Stimulated activated naive CD8-positive, alpha-beta T cell treated with anti-CD3 and anti-CD28 coated beads, Interleukin-15, Interleukin-2, amounts not matched to agents 100 ng/mL and 50 ng/mL, for 24 hours (primary cell): ENCODE results near the gene SMCO2.
A peak's percentile ranks its signal among the peaks of the same experiment; 100 is the strongest.

Experiments used
- H3K27ac Mint-ChIP-seq: one replicate; pipeline ENCODE4 v1.8.0; 2021; ENCODE audit warnings: mild to moderate bottlenecking, mixed read lengths
- H3K27me3 Mint-ChIP-seq: one replicate; pipeline ENCODE4 v1.8.0; 2021; ENCODE audit warnings: mixed read lengths
- H3K36me3 Mint-ChIP-seq: one replicate; pipeline ENCODE4 v1.8.0; 2021; ENCODE audit warnings: low read depth, mixed read lengths
- H3K4me1 Mint-ChIP-seq: one replicate; pipeline ENCODE4 v1.8.0; 2021; ENCODE audit warnings: low read depth, mixed read lengths
- H3K4me3 Mint-ChIP-seq: one replicate; pipeline ENCODE4 v1.8.0; 2021; ENCODE audit warnings: mild to moderate bottlenecking, mixed read lengths
- H3K9me3 Mint-ChIP-seq: one replicate; pipeline ENCODE4 v1.8.0; 2021; ENCODE audit warnings: mixed read lengths

Gene SMCO2

DNA sequence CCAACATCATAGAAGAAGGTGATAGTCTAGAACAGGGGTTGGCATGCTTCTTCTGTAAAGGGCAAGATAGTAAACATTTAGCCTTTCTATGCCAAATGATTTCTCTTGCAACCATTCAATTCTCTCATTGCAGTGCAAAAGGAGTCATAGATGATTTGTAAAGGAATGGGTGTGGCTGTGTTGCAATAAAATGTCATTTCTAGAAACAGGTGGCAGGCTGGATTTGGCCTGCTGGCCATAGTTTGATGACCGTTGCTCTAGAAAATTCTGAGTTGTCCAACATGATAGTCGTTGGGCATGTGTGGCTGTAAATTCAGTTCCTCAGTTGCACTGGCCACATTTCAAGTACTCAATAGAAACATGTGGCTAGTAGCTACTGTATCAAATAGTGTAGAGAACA, 21.7 kb downstream of the SMCO2 start:
- H3K36me3 Mint-ChIP-seq, result no peaks in the 10 kb centered on the region
- H3K27me3 Mint-ChIP-seq, result peaks cover under 1% of the 10 kb centered on the region
- H3K9me3 Mint-ChIP-seq, result no peaks in the 10 kb centered on the region
- H3K27ac Mint-ChIP-seq, result no peak overlapping the region
- H3K4me3 Mint-ChIP-seq, result no peak overlapping the region
- peaks cover 27% of the 10 kb centered on the region for H3K4me1 Mint-ChIP-seq

DNA sequence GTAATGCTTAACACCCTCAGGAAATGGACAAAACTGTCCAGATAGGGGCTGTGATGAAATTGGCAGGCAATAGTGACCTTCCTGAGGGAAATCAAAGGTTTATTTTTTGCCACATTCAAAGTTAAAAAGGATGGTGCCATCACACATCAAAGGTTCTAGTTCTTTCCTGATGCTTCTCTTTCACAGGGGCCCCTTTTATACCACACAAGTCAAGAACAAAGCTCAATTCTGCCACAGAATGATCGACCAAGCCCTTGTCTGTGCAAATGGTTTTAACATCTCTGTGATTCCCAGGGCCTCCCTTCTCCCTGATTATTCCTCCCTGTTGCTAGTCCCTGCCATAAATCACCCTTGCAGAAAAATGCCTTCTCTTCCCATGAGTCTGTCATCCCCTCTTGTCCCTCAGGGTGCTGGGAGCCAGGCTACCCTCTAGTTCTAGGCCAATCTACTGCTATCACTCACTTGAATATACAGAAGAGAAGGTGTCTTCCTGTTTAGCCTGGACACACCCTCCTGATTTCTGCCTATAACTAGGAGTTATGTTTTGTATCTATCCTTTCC, 22.7 kb downstream of the SMCO2 start:
- Mint-ChIP-seq H3K9me3 (no peaks in the 10 kb centered on the region), H3K27me3 (peaks cover 6% of the 10 kb centered on the region), H3K4me1 (peaks cover 20% of the 10 kb centered on the region), H3K36me3 (no peaks in the 10 kb centered on the region), H3K27ac (no peak overlapping the region), H3K4me3 (no peak overlapping the region)

DNA sequence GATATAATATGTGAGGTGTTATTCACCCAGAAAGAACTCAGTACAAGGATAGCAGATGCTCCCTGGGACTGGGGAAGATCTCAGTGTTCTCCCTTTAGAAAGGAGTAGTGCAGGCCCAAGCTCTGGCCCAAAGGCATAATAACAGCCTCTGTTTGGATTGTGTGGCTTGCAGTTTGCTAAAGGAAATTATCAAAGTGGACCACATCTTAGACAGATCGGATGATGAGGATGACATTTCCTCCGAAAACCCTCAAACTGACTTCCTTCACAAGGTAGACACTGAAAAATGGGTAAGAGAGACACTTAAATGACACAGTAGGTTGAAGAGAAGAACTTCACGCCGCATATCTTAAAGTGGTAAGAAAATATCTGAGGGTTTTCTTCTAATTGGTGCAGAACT, 26.1 kb downstream of the SMCO2 start:
- H3K4me1 Mint-ChIP-seq, result peaks cover 16% of the 10 kb centered on the region
- H3K4me3 Mint-ChIP-seq, result no peak overlapping the region
- peaks cover 24% of the 10 kb centered on the region for H3K9me3 Mint-ChIP-seq
- no peak overlapping the region for H3K27ac Mint-ChIP-seq
- H3K36me3 Mint-ChIP-seq, result peaks cover 9% of the 10 kb centered on the region
- peaks cover 6% of the 10 kb centered on the region for H3K27me3 Mint-ChIP-seq

DNA sequence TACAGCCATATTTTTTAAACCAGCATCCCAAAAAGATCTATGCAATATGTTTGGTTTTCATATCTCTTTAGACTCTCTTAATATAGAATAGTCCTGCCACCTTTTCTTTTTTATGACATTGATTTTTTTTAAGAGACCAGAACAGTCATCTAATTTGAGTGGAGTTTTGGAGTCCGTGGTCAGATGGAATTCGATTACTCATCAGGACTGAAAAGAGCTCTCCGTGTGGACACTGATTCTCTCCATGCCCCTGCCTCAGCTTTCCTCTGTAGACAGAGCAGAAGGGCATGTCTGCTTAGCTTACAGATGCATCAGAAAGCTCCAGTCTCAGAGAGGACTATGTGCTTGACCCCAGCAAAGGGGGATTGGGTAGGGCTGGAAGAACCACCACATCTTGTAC, 27.8 kb downstream of the SMCO2 start:
- H3K36me3 Mint-ChIP-seq, result peaks cover 14% of the 10 kb centered on the region
- peaks cover 13% of the 10 kb centered on the region for H3K4me1 Mint-ChIP-seq
- H3K9me3 Mint-ChIP-seq, result peaks cover 30% of the 10 kb centered on the region
- no peak overlapping the region for H3K4me3 Mint-ChIP-seq
- H3K27me3 Mint-ChIP-seq, result peaks cover 6% of the 10 kb centered on the region
- H3K27ac Mint-ChIP-seq, result no peak overlapping the region

DNA sequence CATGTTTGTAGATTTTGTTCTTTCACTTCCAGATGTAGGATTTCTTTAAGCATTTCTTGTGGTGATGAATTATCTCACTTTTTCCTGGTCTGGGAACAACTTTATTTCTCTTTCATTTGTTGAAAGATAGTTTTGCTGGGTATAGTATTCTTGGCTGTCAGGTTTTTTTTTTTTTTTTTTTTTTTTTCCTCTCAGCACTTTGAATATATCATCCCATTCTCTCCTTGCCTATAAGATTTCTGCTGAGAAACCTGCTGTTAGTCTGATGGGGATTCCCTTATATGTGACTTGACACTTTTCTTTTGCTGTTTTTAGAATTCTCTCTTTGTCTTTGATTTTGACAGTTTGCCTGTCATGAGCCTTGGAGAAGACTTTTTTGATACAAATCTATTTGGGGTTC, 30.5 kb downstream of the SMCO2 start:
- H3K36me3 Mint-ChIP-seq, result peaks cover 14% of the 10 kb centered on the region
- H3K27me3 Mint-ChIP-seq, result peaks cover 6% of the 10 kb centered on the region
- H3K4me1 Mint-ChIP-seq, result peaks cover 10% of the 10 kb centered on the region
- no peak overlapping the region for H3K4me3 Mint-ChIP-seq
- peaks cover 34% of the 10 kb centered on the region for H3K9me3 Mint-ChIP-seq
- no peak overlapping the region for H3K27ac Mint-ChIP-seq

DNA sequence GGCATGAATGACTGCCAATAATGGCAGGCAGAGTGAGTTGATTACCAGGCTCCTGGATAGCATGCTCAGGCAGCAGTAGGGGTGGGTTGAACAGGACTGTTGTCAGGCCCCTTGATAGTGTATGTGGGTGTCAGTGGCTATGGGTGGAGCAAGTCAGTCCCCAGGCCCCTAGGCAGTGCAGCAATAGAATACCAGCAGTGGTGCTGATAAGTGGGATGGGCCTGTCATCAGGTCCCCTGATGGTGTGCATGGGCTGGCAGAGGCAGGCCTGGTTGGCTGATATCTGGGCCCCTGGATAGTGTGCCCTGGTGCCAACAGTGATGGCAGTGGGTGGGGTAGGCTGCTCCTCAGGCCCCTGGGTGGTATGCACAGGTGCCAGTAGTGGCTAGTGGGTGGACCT, 32.4 kb downstream of the SMCO2 start:
- H3K4me1 Mint-ChIP-seq, result no peaks in the 10 kb centered on the region
- no peak overlapping the region for H3K27ac Mint-ChIP-seq
- no peaks in the 10 kb centered on the region for H3K27me3 Mint-ChIP-seq
- H3K4me3 Mint-ChIP-seq, result no peak overlapping the region
- H3K9me3 Mint-ChIP-seq, result peaks cover 34% of the 10 kb centered on the region
- peaks cover 14% of the 10 kb centered on the region for H3K36me3 Mint-ChIP-seq

DNA sequence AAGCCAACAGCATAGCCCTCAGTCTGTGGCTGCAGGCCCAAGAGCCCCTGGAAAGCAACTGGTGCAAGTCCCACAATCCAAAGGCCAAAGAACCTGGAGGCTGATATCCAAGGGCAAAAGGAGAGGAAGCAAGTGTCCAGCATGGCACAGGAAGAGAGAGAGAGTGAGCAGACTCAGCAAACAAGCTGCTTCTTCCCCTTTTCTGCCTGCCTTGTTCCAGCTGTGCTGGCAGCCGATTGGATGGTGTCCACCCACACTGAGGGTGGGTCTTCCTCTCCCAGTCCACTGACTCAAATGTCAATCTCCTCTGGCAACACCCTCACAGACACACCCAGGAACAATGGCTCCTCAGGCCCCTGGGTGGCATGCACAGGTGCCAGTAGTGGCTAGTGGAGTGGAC, 33.5 kb downstream of the SMCO2 start:
- no peak overlapping the region for H3K27ac Mint-ChIP-seq
- H3K9me3 Mint-ChIP-seq, result peaks cover 34% of the 10 kb centered on the region
- H3K27me3 Mint-ChIP-seq, result no peaks in the 10 kb centered on the region
- no peak overlapping the region for H3K4me3 Mint-ChIP-seq
- H3K36me3 Mint-ChIP-seq, result peaks cover 11% of the 10 kb centered on the region
- H3K4me1 Mint-ChIP-seq, result no peaks in the 10 kb centered on the region

DNA sequence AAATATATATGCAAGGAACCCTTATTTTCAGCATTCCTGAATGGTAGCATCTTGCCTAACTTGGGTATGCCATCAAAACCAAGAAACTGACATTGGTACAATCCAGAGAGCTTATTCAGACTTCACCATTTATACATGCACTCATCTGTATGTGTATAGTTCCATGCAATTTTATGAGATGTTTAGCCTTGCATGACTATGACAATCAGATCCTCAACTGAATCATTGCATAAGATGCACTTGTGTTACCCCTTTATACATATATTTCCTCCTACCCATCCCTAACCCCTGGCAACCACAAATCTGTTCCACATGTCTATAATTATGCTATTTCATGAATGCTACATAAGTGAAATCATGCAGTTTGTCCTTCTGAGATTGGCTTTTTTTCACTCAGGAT, 40.4 kb downstream of the SMCO2 start:
- Mint-ChIP-seq H3K4me1 (no peaks in the 10 kb centered on the region), H3K27me3 (peaks cover 14% of the 10 kb centered on the region), H3K9me3 (no peaks in the 10 kb centered on the region), H3K36me3 (no peaks in the 10 kb centered on the region), H3K4me3 (no peak overlapping the region), H3K27ac (no peak overlapping the region)

DNA sequence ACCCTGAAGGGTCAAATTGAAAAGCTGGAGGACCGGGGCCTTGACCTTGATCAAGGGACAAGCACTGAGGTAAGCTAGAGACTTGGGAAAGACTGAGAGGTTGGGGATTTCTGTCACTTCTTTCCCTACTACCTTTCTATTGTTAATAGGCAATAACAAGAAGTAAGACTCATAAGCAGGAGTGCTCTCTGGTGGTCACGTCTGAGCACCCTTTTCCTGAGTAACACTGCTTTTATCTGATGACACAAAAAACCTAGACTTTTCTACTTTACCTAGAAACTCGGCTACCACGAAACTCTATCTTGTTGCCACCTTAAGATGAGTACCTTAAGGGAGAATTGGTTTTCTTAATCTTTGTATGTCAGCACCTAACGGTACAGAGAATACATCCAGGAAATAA, 41.9 kb downstream of the SMCO2 start:
- no peaks in the 10 kb centered on the region for H3K9me3 Mint-ChIP-seq
- no peaks in the 10 kb centered on the region for H3K4me1 Mint-ChIP-seq
- no peak overlapping the region for H3K4me3 Mint-ChIP-seq
- H3K27me3 Mint-ChIP-seq, result peaks cover 21% of the 10 kb centered on the region
- H3K27ac Mint-ChIP-seq, result no peak overlapping the region
- no peaks in the 10 kb centered on the region for H3K36me3 Mint-ChIP-seq

DNA sequence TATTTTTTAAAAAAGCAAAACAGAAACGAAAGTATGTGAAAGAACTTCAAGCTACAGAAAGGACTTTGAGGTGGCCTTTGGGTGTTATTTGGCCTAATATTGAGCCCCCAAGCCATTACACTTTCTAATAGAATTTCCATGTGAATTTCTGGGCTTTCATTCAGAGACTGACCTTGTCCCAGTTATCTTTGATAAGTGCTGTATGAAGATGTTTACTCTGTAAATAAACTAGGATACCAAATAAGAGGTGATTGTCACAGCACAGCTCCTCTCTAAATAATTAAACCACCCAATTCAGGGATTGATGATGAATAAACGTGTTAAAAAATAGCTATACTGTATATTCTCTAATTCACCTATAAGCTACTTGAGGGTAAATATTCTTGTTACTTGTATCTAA, 44.7 kb downstream of the SMCO2 start:
- H3K36me3 Mint-ChIP-seq, result no peaks in the 10 kb centered on the region
- no peak overlapping the region for H3K4me3 Mint-ChIP-seq
- H3K4me1 Mint-ChIP-seq, result no peaks in the 10 kb centered on the region
- peaks cover 30% of the 10 kb centered on the region for H3K27me3 Mint-ChIP-seq
- H3K9me3 Mint-ChIP-seq, result no peaks in the 10 kb centered on the region
- no peak overlapping the region for H3K27ac Mint-ChIP-seq

DNA sequence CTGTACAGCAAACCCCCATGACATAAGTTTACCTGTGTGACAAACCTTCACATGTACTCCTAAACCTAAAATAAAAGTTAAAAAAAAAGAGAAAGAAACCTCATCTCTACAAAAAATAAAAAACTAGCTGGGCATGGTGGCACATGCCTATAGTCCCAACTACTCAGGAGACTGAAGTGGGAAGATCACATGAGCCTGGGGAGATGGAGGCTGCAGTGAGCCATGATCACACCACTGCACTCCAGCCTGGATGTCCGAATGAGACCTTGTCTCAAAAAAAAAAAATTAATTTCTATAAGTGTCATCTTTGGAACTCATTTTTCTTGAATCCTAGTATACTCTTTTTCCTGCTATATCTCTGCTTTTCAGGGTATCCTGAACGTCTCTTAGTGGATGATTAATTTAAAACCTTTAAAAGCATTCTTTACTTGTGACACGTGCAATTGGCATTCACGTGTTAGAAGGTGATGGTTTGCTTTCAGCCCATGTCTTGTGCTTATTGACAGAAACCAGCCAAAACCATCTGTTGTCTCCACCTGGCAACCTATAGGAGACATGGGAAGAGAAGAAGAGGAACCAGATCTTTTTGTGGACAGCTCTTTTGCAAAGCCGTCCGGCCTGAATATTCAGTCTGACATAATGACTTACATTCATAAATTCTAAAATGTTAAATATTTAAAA, 46.9 kb downstream of the SMCO2 start:
- H3K27me3 Mint-ChIP-seq, result peaks cover 50% of the 10 kb centered on the region
- H3K36me3 Mint-ChIP-seq, result no peaks in the 10 kb centered on the region

DNA sequence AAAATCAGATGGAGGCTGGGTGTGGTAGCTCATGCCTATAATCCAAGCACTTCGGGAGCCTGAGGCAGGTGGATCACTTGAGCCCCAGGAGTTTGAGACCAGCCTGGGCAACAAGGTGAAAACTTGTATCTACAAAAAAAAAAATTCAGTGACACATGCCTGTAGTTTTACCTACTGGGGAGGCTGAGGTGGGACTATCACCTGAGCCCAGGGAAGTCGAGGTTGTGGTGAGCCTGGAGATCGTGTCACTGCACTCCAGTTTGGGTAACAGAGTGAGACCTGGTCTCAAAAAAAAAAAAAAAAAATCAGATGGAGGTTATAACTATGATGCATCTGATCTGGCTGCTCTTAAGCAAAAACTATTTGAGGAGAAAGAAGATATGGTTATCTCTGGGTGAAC, 50.9 kb downstream of the SMCO2 start:
- Mint-ChIP-seq H3K27ac (no peak overlapping the region), H3K9me3 (no peaks in the 10 kb centered on the region), H3K27me3 (peaks cover 53% of the 10 kb centered on the region), H3K4me1 (peaks cover 35% of the 10 kb centered on the region), H3K36me3 (no peaks in the 10 kb centered on the region), H3K4me3 (no peak overlapping the region)

More for the DNA sequence above, 46.9 kb downstream of the SMCO2 start:
- no peak overlapping the region for H3K27ac Mint-ChIP-seq
- peaks cover 14% of the 10 kb centered on the region for H3K4me1 Mint-ChIP-seq
- no peaks in the 10 kb centered on the region for H3K9me3 Mint-ChIP-seq
- H3K4me3 Mint-ChIP-seq, result no peak overlapping the region

DNA sequence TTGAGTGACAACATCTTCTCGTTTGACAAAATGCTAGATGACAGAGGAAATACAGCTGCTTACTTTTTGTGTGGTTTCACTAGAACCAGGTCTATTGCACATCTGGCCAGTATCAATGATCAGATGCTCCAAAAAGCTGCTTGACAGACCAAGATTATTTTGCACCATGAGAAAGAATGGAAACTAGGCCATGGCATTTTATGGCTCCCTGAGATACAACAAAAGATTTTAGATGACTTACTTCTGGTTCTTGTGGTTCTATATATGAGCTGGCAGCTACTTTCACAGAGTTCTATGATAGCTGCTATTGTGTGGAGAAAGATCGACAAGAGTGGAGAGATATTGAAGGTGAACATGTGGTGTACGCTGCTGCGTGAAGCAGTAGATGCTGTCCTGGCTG, 51.6 kb downstream of the SMCO2 start:
- Mint-ChIP-seq H3K27ac (peak overlapping the region; percentile 54), H3K36me3 (no peaks in the 10 kb centered on the region), H3K27me3 (peaks cover 52% of the 10 kb centered on the region), H3K4me3 (no peak overlapping the region), H3K9me3 (no peaks in the 10 kb centered on the region), H3K4me1 (peaks cover 40% of the 10 kb centered on the region)

DNA sequence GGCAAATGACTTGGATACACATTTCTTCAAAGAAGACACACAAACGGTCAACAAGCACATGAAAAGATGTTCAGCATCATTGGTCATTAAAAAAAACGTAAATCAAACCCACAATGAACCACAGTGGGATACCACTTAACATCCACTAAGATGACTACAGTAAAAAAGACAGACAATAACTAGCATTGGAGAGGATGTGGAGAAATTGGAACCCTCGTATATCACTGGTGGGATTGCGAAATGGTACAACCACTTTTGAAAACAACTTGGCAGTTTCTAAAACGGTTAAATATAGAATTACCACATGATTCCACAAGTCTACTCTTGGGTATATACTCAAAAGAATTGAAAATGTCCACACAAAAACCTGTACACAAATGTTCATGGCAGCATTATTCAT, 52.2 kb downstream of the SMCO2 start:
- Mint-ChIP-seq H3K9me3 (no peaks in the 10 kb centered on the region), H3K4me3 (no peak overlapping the region), H3K27me3 (peaks cover 53% of the 10 kb centered on the region), H3K27ac (no peak overlapping the region), H3K4me1 (peaks cover 40% of the 10 kb centered on the region), H3K36me3 (no peaks in the 10 kb centered on the region)

DNA sequence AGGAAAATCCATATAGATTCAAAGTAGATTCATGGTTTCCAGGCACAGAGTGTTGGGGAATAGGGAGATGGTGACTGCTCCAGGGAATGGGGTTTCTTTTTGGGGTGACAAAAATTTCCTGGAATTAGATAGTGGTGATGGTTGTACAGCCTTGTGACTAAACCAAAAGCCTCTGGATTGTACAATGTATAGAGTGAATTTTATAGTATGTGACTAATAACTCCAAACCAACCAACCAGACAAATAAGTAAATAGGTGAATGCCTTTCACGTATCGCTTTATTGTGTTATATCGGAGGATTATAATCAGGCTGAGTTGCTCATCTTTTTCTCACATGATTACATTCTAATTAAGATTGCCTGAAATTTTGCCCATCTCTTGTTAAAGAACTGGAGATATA, 52.8 kb downstream of the SMCO2 start:
- Mint-ChIP-seq H3K27me3 (peaks cover 59% of the 10 kb centered on the region), H3K27ac (no peak overlapping the region), H3K4me3 (no peak overlapping the region), H3K36me3 (no peaks in the 10 kb centered on the region), H3K9me3 (no peaks in the 10 kb centered on the region), H3K4me1 (peaks cover 40% of the 10 kb centered on the region)

DNA sequence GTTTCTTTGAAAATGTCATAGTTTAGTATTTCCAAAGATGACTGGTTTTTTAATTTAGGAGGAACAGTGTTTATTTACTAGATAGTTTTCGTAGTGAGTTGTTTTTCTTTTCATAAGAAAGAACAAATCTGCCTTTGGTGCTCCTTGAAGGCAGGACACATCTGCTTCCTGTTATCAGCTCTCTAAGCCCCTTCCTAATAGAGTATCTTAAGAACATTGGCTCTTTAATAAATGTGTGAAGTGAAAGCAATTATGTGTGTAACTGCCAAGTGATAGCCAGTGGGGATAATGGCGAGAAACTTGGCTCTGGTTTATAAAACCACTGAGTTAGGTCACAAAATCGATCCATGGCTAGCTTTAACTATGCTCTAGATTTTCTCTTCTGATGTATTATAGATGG, 54.0 kb downstream of the SMCO2 start:
- Mint-ChIP-seq H3K9me3 (no peaks in the 10 kb centered on the region), H3K4me3 (no peak overlapping the region), H3K36me3 (no peaks in the 10 kb centered on the region), H3K27me3 (peaks cover 63% of the 10 kb centered on the region), H3K27ac (no peak overlapping the region), H3K4me1 (peaks cover 40% of the 10 kb centered on the region)
